Cardiac muscle cell (in vitro differentiated cells and primary cell): ENCODE measurements around the gene TAF9B. TPM values are rescaled to one million over a fixed set of nuclear protein-coding genes. Genes with fewer than 3 reads are reported as not detected.

Source experiments
- DNase-seq, 2 donors: peaks; one replicate each; pipeline versions ENCODE4 v3.0.0 to v3.0.0-alpha.2; 2010 to 2017; ENCODE audit warnings: low read depth in 1 of 2, low spot score in 1 of 2
- H3K27ac ChIP-seq: fragments of 200-600 bp; sonication (generic); 2 replicates; pipeline ENCODE4 v1.5.1; 2016
- H3K27me3 ChIP-seq: fragments of 200-600 bp; sonication (generic); 2 replicates; pipeline ENCODE4 v1.6.0; 2016; ENCODE audit warnings: control low read depth
- H3K36me3 ChIP-seq: fragments of 200-600 bp; sonication (generic); 2 replicates; pipeline ENCODE4 v1.5.1; 2016; ENCODE audit warnings: control low read depth
- H3K4me1 ChIP-seq: fragments of 200-600 bp; sonication (generic); 2 replicates; pipeline ENCODE4 v1.8.1; 2017; ENCODE audit warnings: low read depth, mild to moderate bottlenecking, mixed run types
- H3K4me3 ChIP-seq: fragments of 200-600 bp; sonication (generic); 2 replicates; pipeline ENCODE4 v1.5.1; 2016; ENCODE audit warnings: mild to moderate bottlenecking
- H3K9me3 ChIP-seq: fragments of 200-600 bp; sonication (generic); 2 replicates; pipeline ENCODE4 v1.5.1; 2017; ENCODE audit warnings: low read depth, mild to moderate bottlenecking, control low read depth
- CTCF ChIP-seq: IDR thresholded peaks from 2 replicates; pipeline ENCODE4 v1.5.1; 2012; ENCODE audit warnings: low read depth, mild to moderate bottlenecking, low read length
- polyA plus RNA-seq: library from polyadenylated mRNA; unstranded; fragments of >200 nt; fragmentation: Nextera tagmentation; extraction: Ambion mirVana; gene quantifications from 2 replicates; pipeline ENCODE4 v1.2.1, GENCODE V29; 2016
- total RNA-seq: library from RNA; depleted of rRNA; stranded (reverse); fragments of >200 nt; gene quantifications from 2 replicates; pipeline ENCODE4 v1.2.3, GENCODE V29; 2016

The TAF9B gene
- total and polyA plus RNA-seq, 2 experiments from 2014 or later = 9.6 to 20.3 TPM

GRCh38 chrX:78118628-78119027 is 20.8 kb downstream of the TAF9B start:
- no peak for TF ChIP-seq CTCF
- H3K27ac ChIP-seq = no peak overlapping the region
- no peaks in the 10 kb centered on the region for H3K9me3 ChIP-seq
- H3K27me3 ChIP-seq = no peaks in the 10 kb centered on the region
- no peak for DNase-seq
- H3K4me1 ChIP-seq = peaks cover 4% of the 10 kb centered on the region
- H3K4me3 ChIP-seq = no peak overlapping the region
- H3K36me3 ChIP-seq = peaks cover 58% of the 10 kb centered on the region

DNA sequence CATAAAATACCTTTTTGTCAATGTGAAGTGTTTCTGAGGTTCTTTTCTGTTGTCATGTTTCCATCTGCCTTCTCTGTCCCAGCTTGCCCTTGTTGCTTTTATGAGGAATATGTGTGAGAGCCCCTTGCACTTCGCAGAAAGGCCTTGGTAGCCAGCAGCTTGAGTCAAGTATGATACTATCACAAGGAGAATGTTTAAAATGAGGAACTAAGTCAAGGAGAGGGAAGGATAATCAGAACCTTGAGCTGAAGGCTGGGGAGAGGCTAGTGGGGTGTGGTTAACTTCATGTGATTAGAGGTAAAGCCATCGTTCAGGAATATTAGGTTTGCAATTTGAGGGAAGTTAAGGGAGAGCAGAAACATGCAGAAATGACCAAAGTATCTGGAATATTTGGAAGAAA is 22.7 kb downstream of the TAF9B start:
- no peaks in the 10 kb centered on the region for H3K9me3 ChIP-seq
- H3K4me1 ChIP-seq = peaks cover 7% of the 10 kb centered on the region
- H3K27me3 ChIP-seq = no peaks in the 10 kb centered on the region
- H3K4me3 ChIP-seq = no peak overlapping the region
- no peak for DNase-seq
- no peak overlapping the region for H3K27ac ChIP-seq
- peaks cover 51% of the 10 kb centered on the region for H3K36me3 ChIP-seq
- no peak for TF ChIP-seq CTCF

GRCh38 chrX:78116365-78116764 is 23.1 kb downstream of the TAF9B start:
- no peaks in the 10 kb centered on the region for H3K9me3 ChIP-seq
- no peaks in the 10 kb centered on the region for H3K27me3 ChIP-seq
- no peak overlapping the region for H3K4me3 ChIP-seq
- TF ChIP-seq CTCF = no peak
- H3K27ac ChIP-seq = no peak overlapping the region
- H3K4me1 ChIP-seq = peaks cover 7% of the 10 kb centered on the region
- peaks cover 54% of the 10 kb centered on the region for H3K36me3 ChIP-seq
- no peak for DNase-seq

GRCh38 chrX:78111140-78111931 is 28.1 kb downstream of the TAF9B start:
- Histone ChIP-seq H3K27me3 (no peaks in the 10 kb centered on the region), H3K9me3 (no peaks in the 10 kb centered on the region), H3K4me3 (no peak overlapping the region), H3K4me1 (peaks cover 12% of the 10 kb centered on the region), H3K36me3 (peaks cover 30% of the 10 kb centered on the region), H3K27ac (no peak overlapping the region)
- no peak for DNase-seq
- no peak for TF ChIP-seq CTCF

- Histone ChIP-seq H3K4me1 (peaks cover 12% of the 10 kb centered on the region), H3K27ac (no peak overlapping the region), H3K4me3 (no peak overlapping the region), H3K9me3 (no peaks in the 10 kb centered on the region), H3K36me3 (peaks cover 18% of the 10 kb centered on the region), H3K27me3 (no peaks in the 10 kb centered on the region)
- no peak for TF ChIP-seq CTCF
- no peak for DNase-seq
Measured at GRCh38 chrX:78109458-78109857, 30.0 kb downstream of the TAF9B start.

DNA sequence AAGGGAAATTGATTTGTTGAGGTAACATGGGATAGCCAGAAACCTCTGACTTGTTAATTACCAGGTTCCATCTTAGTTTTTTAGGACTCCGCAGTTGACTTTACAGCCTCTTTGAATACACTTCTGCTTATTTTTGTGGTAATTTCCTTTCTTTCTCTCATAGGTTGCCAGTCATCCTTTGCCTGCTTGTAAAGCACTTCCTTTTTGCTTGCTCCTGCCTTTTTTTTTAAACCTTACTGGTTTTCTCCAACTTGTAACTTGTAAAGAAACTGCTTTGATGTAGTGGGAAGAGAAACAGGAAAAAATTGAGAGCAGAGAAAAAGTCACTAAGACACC is 32.8 kb downstream of the TAF9B start:
- peak overlapping the region; percentile 84 for H3K4me3 ChIP-seq
- H3K4me1 ChIP-seq = peaks cover 4% of the 10 kb centered on the region
- no peak for DNase-seq
- H3K9me3 ChIP-seq = no peaks in the 10 kb centered on the region
- peaks cover 10% of the 10 kb centered on the region for H3K36me3 ChIP-seq
- no peak overlapping the region for H3K27ac ChIP-seq
- no peaks in the 10 kb centered on the region for H3K27me3 ChIP-seq
- no peak for TF ChIP-seq CTCF
